Stomach (tissue), 9 donors: Measurements from ENCODE around the gene PPEF2. TPM values are rescaled to one million over a fixed set of nuclear protein-coding genes. Genes with fewer than 3 reads are reported as not detected.

Experiments
- DNase-seq, 2 donors: peaks; one replicate each; pipeline versions ENCODE4 v3.0.0 to v3.0.0-alpha.2; 2013 to 2019
- H3K27ac ChIP-seq, 5 donors: fragments of 200-600 bp in 4 of 5; sonication (generic) in 4 of 5; one replicate each; pipeline ENCODE4 v1.5.1; 2013 to 2019; ENCODE audit warnings: mild to moderate bottlenecking in 1 of 5, moderate library complexity in 1 of 5
- H3K27me3 ChIP-seq, 3 donors: fragments of 200-600 bp; sonication (generic); one replicate each; pipeline ENCODE4 v1.5.1; 2017 to 2019; ENCODE audit warnings: mixed run types in 1 of 3
- H3K36me3 ChIP-seq, 4 donors: fragments of 200-600 bp; sonication (generic); 1 replicate in 3 of 4; 2 replicates in 1 of 4; pipeline ENCODE4 v1.5.1; 2016 to 2019
- H3K4me1 ChIP-seq, 4 donors: fragments of 200-600 bp; sonication (generic); one replicate each; pipeline ENCODE4 v1.5.1; 2016 to 2019
- H3K4me3 ChIP-seq, 4 donors: fragments of 200-600 bp; sonication (generic) in 3 of 4; one replicate each; pipeline ENCODE4 v1.5.1; 2016 to 2019; ENCODE audit warnings: mild to moderate bottlenecking in 1 of 4
- H3K9me3 ChIP-seq, 4 donors: fragments of 200-600 bp; sonication (generic); one replicate each; pipeline ENCODE4 v1.5.1; 2016 to 2019
- CTCF ChIP-seq, 7 experiments: fragments of 450-650 bp in 4 of 7; fragments of 200-600 bp in 3 of 7; sonication (generic) in 3 of 7; IDR thresholded peaks; one replicate each; pipeline ENCODE4 v1.5.1; 2016 to 2019; ENCODE audit warnings: antibody characterized with exemption in 7 of 7, control low read depth in 2 of 7, mild to moderate bottlenecking in 1 of 7
- EP300 ChIP-seq: sonication (generic); formaldehyde crosslinking; IDR thresholded peaks from one replicate; pipeline ENCODE4 v1.6.1; 2017; ENCODE audit warnings: antibody characterized with exemption
- POLR2A ChIP-seq, 4 donors: fragments of 450-650 bp; IDR thresholded peaks; one replicate each; pipeline ENCODE4 v1.6.1; 2016; ENCODE audit warnings: antibody characterized with exemption in 4 of 4, control low read depth in 2 of 4, mild to moderate bottlenecking in 1 of 4, moderate library complexity in 1 of 4
- POLR2AphosphoS5 ChIP-seq, 3 donors: sonication (generic); formaldehyde crosslinking; IDR thresholded peaks; one replicate each; pipeline ENCODE4 v1.6.1; 2016; ENCODE audit warnings: antibody characterized with exemption in 3 of 3
- WGBS, 5 donors: extraction: QIAGEN DNeasy Blood & Tissue Kit in 3 of 5; methylation state at CpG; one replicate each; pipeline versions ENCODE4 v1.1.5 to v1.1.7; 2013 to 2018; 5-methylcytosine and 5-hydroxymethylcytosine counted together
- intact Hi-C: fragments of 100-400 bp; cut with DNase I; formaldehyde crosslinking; loops from one replicate; pipeline ENCODE4 v1.15.1; 2023; ENCODE audit warnings: low total_unique reads
- polyA plus RNA-seq, 3 donors: library from polyadenylated mRNA; stranded (reverse); fragments of 200-250 nt; gene quantifications; one replicate each; pipeline ENCODE4 v1.2.3, GENCODE V29; 2013
- total RNA-seq, 5 donors: library from RNA; depleted of rRNA; stranded (reverse); fragments of >200 nt; gene quantifications; one replicate each; pipeline versions ENCODE4 v1.1.0 to v1.2.3, GENCODE V29; 2014 to 2016
- donor health status: healthy with polysubstance abuse.
- donor health status: Bipolar disorder and iron deficiency.
- donor health status: healthy.

PPEF2 gene
- total and polyA plus RNA-seq, 8 donors: not detected

- H3K4me1 ChIP-seq: peaks cover 0 to 9% (median 2%) of the 10 kb centered on the region in 4 donors
- H3K9me3 ChIP-seq: no peaks in the 10 kb centered on the region
- H3K4me3 ChIP-seq: no peak overlapping the region
- no peak for DNase-seq
- H3K36me3 ChIP-seq: peaks cover 6 to 76% (median 67%) of the 10 kb centered on the region in 4 donors
- 82 to 95% (median 88%) methylated on average over 1 of the region's 1 CpG for WGBS, 5 donors
- intact Hi-C loops: no loop called here
- H3K27ac ChIP-seq: no peak overlapping the region
- no peak for TF ChIP-seq EP300
- no peak for TF ChIP-seq POLR2AphosphoS5 (IDR thresholded peaks at IDR 0.05)
- TF ChIP-seq CTCF (IDR thresholded peaks at IDR 0.05): no peak
- no peak for TF ChIP-seq POLR2A (IDR thresholded peaks at IDR 0.05)
- H3K27me3 ChIP-seq: no peaks in the 10 kb centered on the region
Measured at GRCh38 chr4:75922588-75922987, 20.3 kb upstream of the PPEF2 start.

- 93 to 99% (median 96%) methylated on average over 2 of the region's 2 CpGs for WGBS, 5 donors
Measured at GRCh38 chr4:75921910-75922309, 19.7 kb upstream of the PPEF2 start.

DNA sequence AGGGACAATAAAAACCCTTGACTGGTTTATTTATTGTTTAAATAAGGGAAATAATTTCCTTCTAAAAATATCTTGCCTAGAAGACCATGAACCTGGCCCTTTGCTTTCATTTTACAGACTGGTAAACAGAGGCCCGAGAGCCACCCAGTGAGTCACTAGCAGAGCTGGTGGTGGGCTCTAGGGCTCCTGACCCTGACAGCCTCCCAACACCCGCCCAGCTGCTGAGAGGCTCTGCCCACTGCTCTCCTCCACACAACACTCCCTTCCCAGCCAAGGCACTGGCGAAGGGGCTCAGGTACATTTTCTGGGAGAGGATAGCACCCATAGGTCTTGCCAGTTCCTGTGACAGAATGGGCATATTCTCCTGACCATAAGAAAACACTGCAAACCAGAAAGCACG lies 18.1 kb upstream of the PPEF2 start:
- H3K27me3 ChIP-seq: no peaks in the 10 kb centered on the region
- TF ChIP-seq CTCF (IDR thresholded peaks at IDR 0.05): no peak
- no peak for TF ChIP-seq POLR2AphosphoS5 (IDR thresholded peaks at IDR 0.05)
- peaks cover 4 to 26% (median 9%) of the 10 kb centered on the region in 4 donors for H3K4me1 ChIP-seq
- intact Hi-C loops: no loop called here
- H3K4me3 ChIP-seq: no peak overlapping the region
- no peak for DNase-seq
- WGBS, 5 donors: 89 to 97% (median 91%) methylated on average over 4 of the region's 4 CpGs
- no peak overlapping the region for H3K27ac ChIP-seq
- peaks cover 6 to 79% (median 68%) of the 10 kb centered on the region in 4 donors for H3K36me3 ChIP-seq
- no peaks in the 10 kb centered on the region for H3K9me3 ChIP-seq

More at GRCh38 chr4:75921910-75922309, 19.7 kb upstream of the PPEF2 start:
- Histone ChIP-seq H3K27ac (no peak overlapping the region), H3K4me1 (peaks cover 0 to 11% (median 2%) of the 10 kb centered on the region in 4 donors), H3K36me3 (peaks cover 6 to 80% (median 70%) of the 10 kb centered on the region in 4 donors), H3K4me3 (no peak overlapping the region), H3K27me3 (no peaks in the 10 kb centered on the region), H3K9me3 (no peaks in the 10 kb centered on the region)
- no peak for TF ChIP-seq CTCF (IDR thresholded peaks at IDR 0.05)
- TF ChIP-seq POLR2A (IDR thresholded peaks at IDR 0.05): no peak
- no peak for TF ChIP-seq POLR2AphosphoS5 (IDR thresholded peaks at IDR 0.05)
- TF ChIP-seq EP300: no peak
- intact Hi-C loops: no loop called here
- DNase-seq: no peak

- H3K4me1 ChIP-seq: peaks cover 4 to 26% (median 10%) of the 10 kb centered on the region in 4 donors
- peak in 1 of 2 donors; percentile 32 for DNase-seq
Measured at GRCh38 chr4:75919920-75920319, 17.7 kb upstream of the PPEF2 start.

More at GRCh38 chr4:75919920-75920319, 17.7 kb upstream of the PPEF2 start:
- no peaks in the 10 kb centered on the region for H3K27me3 ChIP-seq
- intact Hi-C loops: no loop called here
- peaks cover 6 to 75% (median 64%) of the 10 kb centered on the region in 4 donors for H3K36me3 ChIP-seq
- H3K9me3 ChIP-seq: no peaks in the 10 kb centered on the region
- H3K27ac ChIP-seq: no peak overlapping the region
- TF ChIP-seq CTCF (IDR thresholded peaks at IDR 0.05) (no peak), EP300 (no peak)
- no peak overlapping the region for H3K4me3 ChIP-seq
- WGBS, 5 donors: 40 to 58% (median 46%) methylated on average over 3 of the region's 3 CpGs
